Spleen (tissue), 7 donors: ENCODE data around the gene PHACTR4.

Experiments used
- CTCF ChIP-seq, 11 experiments: fragments of 200-600 bp in 7 of 11; fragments of 450-650 bp in 4 of 11; sonication (generic) in 4 of 11; IDR thresholded peaks in 8 of 11; conservative IDR thresholded peaks in 3 of 11; 1 replicate in 7 of 11; 2 replicates in 4 of 11; pipeline versions ENCODE4 v1.4.0 to v1.8.0; 2016 to 2021; ENCODE audit warnings: antibody characterized with exemption in 11 of 11, inconsistent platforms in 4 of 11, mild to moderate bottlenecking in 1 of 11
- POLR2A ChIP-seq, 3 donors: fragments of 450-650 bp; IDR thresholded peaks; one replicate each; pipeline ENCODE4 v1.5.1; 2017; ENCODE audit warnings: antibody characterized with exemption in 3 of 3, mild to moderate bottlenecking in 1 of 3
- donor health status: DM: no; HTN: no; CAD: no; lungs with moderate emphysema.
- donor health status: DM: no; HTN: no; CAD: no.
- donor health status: DM: no; HTN: no; CAD: no.

- TF ChIP-seq CTCF (IDR thresholded peaks at IDR 0.05 in 8 of 11, conservative IDR thresholded peaks at IDR 0.05 in 3 of 11) (no peak), POLR2A (IDR thresholded peaks at IDR 0.05) (no peak)
Measured at GRCh38 chr1:28380394-28380793, 10.9 kb downstream of the PHACTR4 start.
